ENCODE data around the gene MT1H. TPM values are rescaled to one million over a fixed set of nuclear protein-coding genes. Genes with fewer than 3 reads are reported as not detected.

MT1H gene
- total and polyA plus RNA-seq, 2 experiments from 2014 or later: not detected

DNA sequence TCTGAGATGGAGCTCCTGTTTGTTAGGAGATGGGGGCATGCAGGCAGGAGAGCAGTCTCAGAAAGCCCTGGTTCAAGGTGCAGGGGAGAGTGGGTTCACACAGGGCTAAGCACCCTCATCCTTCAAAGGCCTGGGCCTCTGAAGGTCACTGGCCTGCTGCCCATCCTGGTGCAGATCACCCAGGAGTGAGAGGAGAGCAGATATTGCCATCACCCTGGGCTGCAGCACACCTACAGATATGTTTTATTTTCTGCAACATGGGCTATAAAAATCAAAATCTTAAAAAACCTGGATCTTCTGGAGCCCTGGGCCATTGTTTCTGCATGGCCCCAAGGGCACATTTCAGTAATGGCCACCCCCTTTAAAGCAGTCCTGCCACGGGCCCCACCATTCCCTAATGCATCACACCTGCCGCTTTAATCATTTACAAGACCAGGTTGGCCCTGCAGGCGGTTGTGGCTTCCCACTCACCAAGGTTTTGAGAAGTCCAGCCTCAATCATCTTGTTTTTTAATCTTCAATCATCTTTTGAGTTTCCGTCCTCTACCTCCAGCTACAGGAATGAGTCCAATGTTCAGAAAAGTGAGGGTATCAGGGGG is 39.9 kb downstream of the MT1H start:
- no peak overlapping the region for H3K4me3 ChIP-seq
- in situ Hi-C loops (cut with MboI): no loop called here
- H3K27me3 ChIP-seq (replicated peaks; ENCODE audit: insufficient read depth): no peaks in the 10 kb centered on the region
- no peaks in the 10 kb centered on the region for H3K9me2 ChIP-seq (ENCODE audit: insufficient read depth)
- H3K9ac ChIP-seq: no peak overlapping the region
- WGBS, 2 experiments (ENCODE audit: low coverage in 1 of 2, low lambda C conversion rate in 2 of 2, missing lambda C conversion rate in 2 of 2): 75 to 82% methylated on average over 4 of the region's 4 CpGs
- no peaks in the 10 kb centered on the region for H3K9me3 ChIP-seq (ENCODE audit: low read depth)
- H2AFZ ChIP-seq: no peak overlapping the region
- no peaks in the 10 kb centered on the region for H3K4me1 ChIP-seq (ENCODE audit: insufficient read depth)
- no peaks in the 10 kb centered on the region for H3K36me3 ChIP-seq (ENCODE audit: low read depth)
- no peaks in the 10 kb centered on the region for H4K20me1 ChIP-seq (ENCODE audit: insufficient read depth)
- no peak overlapping the region for H3K4me2 ChIP-seq (ENCODE audit: unreplicated experiment)
- H3F3A ChIP-seq (ENCODE audit: insufficient read depth): no peaks in the 10 kb centered on the region
- H3K27ac ChIP-seq: no peak overlapping the region
- TF ChIP-seq EZH2 (IDR thresholded peaks at IDR 0.05; ENCODE audit: insufficient read depth, poor library complexity, severe bottlenecking): no peak
- TF ChIP-seq EZH2phosphoT487 (IDR thresholded peaks at IDR 0.05; ENCODE audit: insufficient read depth, low read depth): no peak
- no peaks in the 10 kb centered on the region for H3K79me2 ChIP-seq (ENCODE audit: insufficient read depth)
- no peak for DNase-seq

DNA sequence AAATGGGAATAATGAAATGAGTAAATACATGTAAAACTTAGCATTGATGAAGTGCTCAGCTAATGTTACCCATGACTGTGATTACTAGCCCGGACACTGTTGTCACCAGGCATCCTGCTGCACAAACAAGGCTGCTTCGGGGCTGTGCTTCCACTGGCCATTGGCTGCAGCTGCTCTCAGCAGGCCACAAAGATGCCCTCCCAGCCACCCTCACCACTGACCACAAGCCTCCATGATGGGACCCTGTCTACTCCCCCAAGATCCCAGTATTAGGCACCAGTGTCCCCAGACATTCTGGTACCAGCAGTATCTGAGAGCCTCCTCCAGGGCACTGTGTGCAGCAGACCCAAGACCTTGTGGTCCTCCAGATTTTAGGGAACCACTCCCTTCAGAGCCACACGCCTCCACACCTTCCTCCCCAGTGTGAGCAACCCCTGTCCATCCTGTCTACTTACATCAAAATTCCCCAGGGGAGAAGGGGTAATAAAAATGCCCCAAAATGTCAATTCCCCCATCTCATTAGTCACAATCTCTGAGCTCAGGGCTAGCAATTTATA is 40.6 kb downstream of the MT1H start:
- Histone ChIP-seq H2AFZ (no peak overlapping the region), H3K9ac (no peak overlapping the region), H3K9me3 (ENCODE audit: low read depth) (no peaks in the 10 kb centered on the region), H3K27me3 (replicated peaks; ENCODE audit: insufficient read depth) (no peaks in the 10 kb centered on the region), H3F3A (ENCODE audit: insufficient read depth) (no peaks in the 10 kb centered on the region), H3K79me2 (ENCODE audit: insufficient read depth) (no peaks in the 10 kb centered on the region), H3K4me2 (ENCODE audit: unreplicated experiment) (no peak overlapping the region), H4K20me1 (ENCODE audit: insufficient read depth) (no peaks in the 10 kb centered on the region), H3K4me3 (no peak overlapping the region), H3K36me3 (ENCODE audit: low read depth) (no peaks in the 10 kb centered on the region), H3K4me1 (ENCODE audit: insufficient read depth) (no peaks in the 10 kb centered on the region), H3K27ac (no peak overlapping the region), H3K9me2 (ENCODE audit: insufficient read depth) (no peaks in the 10 kb centered on the region)
- WGBS, 2 experiments (ENCODE audit: low coverage in 1 of 2, low lambda C conversion rate in 2 of 2, missing lambda C conversion rate in 2 of 2): 91 to 95% methylated on average over 3 of the region's 3 CpGs
- in situ Hi-C loops (cut with MboI): no loop called here
- no peak for DNase-seq
- TF ChIP-seq EZH2phosphoT487 (IDR thresholded peaks at IDR 0.05; ENCODE audit: insufficient read depth, low read depth) (no peak), EZH2 (IDR thresholded peaks at IDR 0.05; ENCODE audit: insufficient read depth, poor library complexity, severe bottlenecking) (no peak)

DNA sequence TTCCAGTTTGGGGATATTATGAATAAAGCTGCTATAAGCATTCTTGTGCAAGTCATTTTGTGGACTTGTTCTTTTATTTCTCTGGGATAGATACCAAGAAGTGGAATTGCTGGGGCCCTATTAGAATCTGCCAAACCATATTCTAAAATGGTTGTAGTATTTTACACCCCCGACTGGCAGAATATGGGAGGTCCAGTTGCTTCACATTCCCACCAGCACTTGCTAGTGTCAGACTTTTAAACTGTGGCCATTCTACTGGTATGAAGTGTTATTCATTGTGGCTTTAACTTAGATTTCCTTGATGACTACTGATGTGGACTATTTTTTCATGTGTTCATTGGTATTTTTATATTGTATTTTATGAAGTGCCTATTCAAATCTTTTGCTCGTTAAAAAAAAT is 42.2 kb downstream of the MT1H start:
- no peaks in the 10 kb centered on the region for H3K9me3 ChIP-seq (ENCODE audit: low read depth)
- H3K79me2 ChIP-seq (ENCODE audit: insufficient read depth): no peaks in the 10 kb centered on the region
- H3K36me3 ChIP-seq (ENCODE audit: low read depth): no peaks in the 10 kb centered on the region
- TF ChIP-seq EZH2phosphoT487 (IDR thresholded peaks at IDR 0.05; ENCODE audit: insufficient read depth, low read depth): no peak
- TF ChIP-seq EZH2 (IDR thresholded peaks at IDR 0.05; ENCODE audit: insufficient read depth, poor library complexity, severe bottlenecking): no peak
- peak; percentile 31 for DNase-seq
- in situ Hi-C loops (cut with MboI): no loop called here
- no peak overlapping the region for H3K9ac ChIP-seq
- no peaks in the 10 kb centered on the region for H3K4me1 ChIP-seq (ENCODE audit: insufficient read depth)
- no peak overlapping the region for H3K27ac ChIP-seq
- H2AFZ ChIP-seq: no peak overlapping the region
- no peak overlapping the region for H3K4me3 ChIP-seq
- no peaks in the 10 kb centered on the region for H4K20me1 ChIP-seq (ENCODE audit: insufficient read depth)
- H3K27me3 ChIP-seq (replicated peaks; ENCODE audit: insufficient read depth): no peaks in the 10 kb centered on the region
- H3F3A ChIP-seq (ENCODE audit: insufficient read depth): no peaks in the 10 kb centered on the region
- no peak overlapping the region for H3K4me2 ChIP-seq (ENCODE audit: unreplicated experiment)
- H3K9me2 ChIP-seq (ENCODE audit: insufficient read depth): no peaks in the 10 kb centered on the region
- 88 to 92% methylated on average over 2 of the region's 2 CpGs for WGBS, 2 experiments (ENCODE audit: low coverage in 1 of 2, low lambda C conversion rate in 2 of 2, missing lambda C conversion rate in 2 of 2)

DNA sequence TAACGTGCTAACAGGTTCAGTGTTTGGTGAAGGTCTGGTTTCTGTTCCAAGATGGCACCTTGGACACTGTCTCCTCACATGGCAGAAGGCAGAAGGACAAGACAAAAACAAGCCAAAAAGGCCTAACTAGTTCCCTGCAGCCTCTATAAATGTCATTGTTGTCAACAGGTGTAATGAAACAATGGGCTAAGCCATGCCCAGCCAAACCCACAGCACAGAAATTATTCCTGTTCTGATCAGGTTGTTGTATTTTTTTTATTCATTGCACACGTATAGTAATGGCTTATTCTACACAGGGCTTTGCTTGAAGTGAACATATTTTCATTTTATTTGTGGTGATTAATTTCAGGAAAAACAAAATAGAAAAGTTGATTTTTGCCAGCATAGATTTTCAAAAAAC is 44.2 kb downstream of the MT1H start:
- no peak overlapping the region for H3K4me3 ChIP-seq
- no peaks in the 10 kb centered on the region for H3K4me1 ChIP-seq (ENCODE audit: insufficient read depth)
- TF ChIP-seq EZH2phosphoT487 (IDR thresholded peaks at IDR 0.05; ENCODE audit: insufficient read depth, low read depth) (no peak), EZH2 (IDR thresholded peaks at IDR 0.05; ENCODE audit: insufficient read depth, poor library complexity, severe bottlenecking) (no peak)
- no peaks in the 10 kb centered on the region for H3K9me2 ChIP-seq (ENCODE audit: insufficient read depth)
- H3F3A ChIP-seq (ENCODE audit: insufficient read depth): no peaks in the 10 kb centered on the region
- H3K79me2 ChIP-seq (ENCODE audit: insufficient read depth): no peaks in the 10 kb centered on the region
- H4K20me1 ChIP-seq (ENCODE audit: insufficient read depth): no peaks in the 10 kb centered on the region
- 77 to 85% methylated on average over 2 of the region's 2 CpGs for WGBS, 2 experiments (ENCODE audit: low coverage in 1 of 2, low lambda C conversion rate in 2 of 2, missing lambda C conversion rate in 2 of 2)
- DNase-seq: no peak
- in situ Hi-C loops (cut with MboI): no loop called here
- no peak overlapping the region for H3K27ac ChIP-seq
- no peak overlapping the region for H3K4me2 ChIP-seq (ENCODE audit: unreplicated experiment)
- no peak overlapping the region for H2AFZ ChIP-seq
- H3K27me3 ChIP-seq (replicated peaks; ENCODE audit: insufficient read depth): no peaks in the 10 kb centered on the region
- H3K9ac ChIP-seq: no peak overlapping the region
- H3K9me3 ChIP-seq (ENCODE audit: low read depth): no peaks in the 10 kb centered on the region
- no peaks in the 10 kb centered on the region for H3K36me3 ChIP-seq (ENCODE audit: low read depth)
